OCI-LY7 (cell line): ENCODE data around the gene PARP14.

ENCODE experiments used
- EZH2phosphoT487 ChIP-seq: fragments of 200-600 bp; sonication (generic); IDR thresholded peaks from 2 replicates; pipeline ENCODE4 v1.6.1; 2018; ENCODE audit warnings: low read depth, borderline replicate concordance, mild to moderate bottlenecking, mixed run types, antibody characterized with exemption, low read length, moderate library complexity, mixed read lengths
- TF ChIP-seq, protein P1 (sequence below): fragments of 200-600 bp; sonication (generic); conservative IDR thresholded peaks from 2 replicates; pipeline ENCODE4 v1.5.1; 2014; ENCODE audit warnings: mild to moderate bottlenecking, antibody characterized with exemption, low read length, moderate library complexity, mixed read lengths

DNA sequence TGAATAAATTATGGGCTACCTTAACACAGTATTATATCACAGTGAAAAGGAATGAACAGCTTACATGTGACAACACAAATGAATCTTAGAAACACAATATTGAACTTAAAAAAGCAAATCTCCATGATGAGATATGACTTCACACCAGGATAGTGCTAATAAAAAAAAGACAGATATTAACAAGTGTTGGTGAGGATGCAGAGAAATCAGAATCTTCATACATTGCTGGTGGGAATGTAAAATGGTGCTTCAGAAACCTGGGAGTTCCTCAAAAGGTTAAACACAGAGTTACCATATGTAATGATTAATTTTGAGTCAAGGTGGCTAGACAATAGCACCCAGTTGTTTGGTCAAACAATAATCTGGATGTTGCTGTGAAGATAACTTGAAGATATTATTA lies 61.6 kb downstream of the PARP14 start:
- TF ChIP-seq, protein P1, sequence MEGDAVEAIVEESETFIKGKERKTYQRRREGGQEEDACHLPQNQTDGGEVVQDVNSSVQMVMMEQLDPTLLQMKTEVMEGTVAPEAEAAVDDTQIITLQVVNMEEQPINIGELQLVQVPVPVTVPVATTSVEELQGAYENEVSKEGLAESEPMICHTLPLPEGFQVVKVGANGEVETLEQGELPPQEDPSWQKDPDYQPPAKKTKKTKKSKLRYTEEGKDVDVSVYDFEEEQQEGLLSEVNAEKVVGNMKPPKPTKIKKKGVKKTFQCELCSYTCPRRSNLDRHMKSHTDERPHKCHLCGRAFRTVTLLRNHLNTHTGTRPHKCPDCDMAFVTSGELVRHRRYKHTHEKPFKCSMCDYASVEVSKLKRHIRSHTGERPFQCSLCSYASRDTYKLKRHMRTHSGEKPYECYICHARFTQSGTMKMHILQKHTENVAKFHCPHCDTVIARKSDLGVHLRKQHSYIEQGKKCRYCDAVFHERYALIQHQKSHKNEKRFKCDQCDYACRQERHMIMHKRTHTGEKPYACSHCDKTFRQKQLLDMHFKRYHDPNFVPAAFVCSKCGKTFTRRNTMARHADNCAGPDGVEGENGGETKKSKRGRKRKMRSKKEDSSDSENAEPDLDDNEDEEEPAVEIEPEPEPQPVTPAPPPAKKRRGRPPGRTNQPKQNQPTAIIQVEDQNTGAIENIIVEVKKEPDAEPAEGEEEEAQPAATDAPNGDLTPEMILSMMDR = no peak
- no peak for TF ChIP-seq EZH2phosphoT487
